Panc1 (cell line): ENCODE measurements around the gene CACNA1C. TPM values are rescaled to one million over a fixed set of nuclear protein-coding genes. Genes with fewer than 3 reads are reported as not detected.

Experiments
- ATAC-seq: fragments of 200-7000 bp; cut with Tn5 transposase; 2 replicates; pipeline ENCODE4 v1.9.1; 2020; ENCODE audit warnings: mild to moderate bottlenecking, moderate library complexity
- BruUV-seq: library from RNA; stranded (reverse); fragments of 400-500 nt; replicated peaks from 2 replicates; lab custom pipeline; 2021; lab: Mats Ljungman, UMichigan
- CTCF ChIA-PET: fragments of 300-600 bp; sonication (Branson Sonifier 250); formaldehyde crosslinking; loops from one replicate; lab custom pipeline; 2022; ENCODE audit warnings: antibody characterized with exemption; lab: Charles Lee
- POLR2A ChIA-PET: fragments of 300-600 bp; sonication (Branson Sonifier 250); formaldehyde crosslinking; loops from one replicate; lab custom pipeline; 2022; ENCODE audit warnings: antibody characterized with exemption; lab: Charles Lee
- DNase-seq: peaks from one replicate; pipeline ENCODE4 v3.0.0-alpha.2; 2010; ENCODE audit warnings: low read depth, low spot score
- H3K27ac ChIP-seq: 2 replicates; pipeline ENCODE4 v1.5.1; 2011; ENCODE audit warnings: mild to moderate bottlenecking, low read length, inconsistent platforms
- H3K27me3 ChIP-seq: fragments of 200-500 bp; sonication (Bioruptor generic); 2 replicates; pipeline ENCODE4 v1.6.0; 2014; ENCODE audit warnings: low read length, inconsistent platforms; ENCODE audit not compliant: control insufficient read depth, insufficient read depth
- H3K36me3 ChIP-seq: fragments of 200-500 bp; sonication (Bioruptor generic); 2 replicates; pipeline ENCODE4 v1.5.1; 2014; ENCODE audit warnings: inconsistent platforms, mild to moderate bottlenecking, low read length, moderate library complexity; ENCODE audit not compliant: control insufficient read depth, insufficient read depth
- H3K4me1 ChIP-seq: 2 replicates; pipeline ENCODE4 v1.5.1; 2011; ENCODE audit warnings: inconsistent platforms, mild to moderate bottlenecking, low read length, moderate library complexity; ENCODE audit not compliant: control insufficient read depth, insufficient read depth
- H3K4me3 ChIP-seq, 2 experiments: 2 replicates each; pipeline ENCODE4 v1.5.1; 2011 to 2012; ENCODE audit warnings: low read depth in 2 of 2, low read length in 2 of 2, mild to moderate bottlenecking in 2 of 2, inconsistent platforms in 1 of 2, moderate library complexity in 1 of 2
- H3K9me3 ChIP-seq: fragments of 200-500 bp; sonication (Bioruptor generic); 2 replicates; pipeline ENCODE4 v1.5.1; 2014; ENCODE audit warnings: low read depth, mild to moderate bottlenecking, inconsistent platforms, low read length, moderate library complexity; ENCODE audit not compliant: control insufficient read depth, insufficient read depth
- POLR2AphosphoS5 ChIP-seq: IDR thresholded peaks from 2 replicates; pipeline ENCODE4 v1.6.1; 2012; ENCODE audit warnings: mild to moderate bottlenecking, low read depth, low read length, moderate library complexity
- SIN3A ChIP-seq: IDR thresholded peaks from 2 replicates; pipeline ENCODE4 v1.6.1; 2012; ENCODE audit warnings: low read depth, mild to moderate bottlenecking, low read length, moderate library complexity, borderline replicate concordance; ENCODE audit not compliant: insufficient read depth
- TCF7L2 ChIP-seq: IDR thresholded peaks from 2 replicates; pipeline ENCODE4 v1.6.1; 2011; ENCODE audit warnings: mild to moderate bottlenecking, low read depth, low read length, inconsistent platforms
- in situ Hi-C: cut with HindIII; loops from 2 replicates; pipeline ENCODE4 v1.10.0; 2016; ENCODE audit warnings: low sequenced_read_pairs, low pct_unique_long_range_greater_than_20kb
- intact Hi-C: fragments of 100-400 bp; cut with micrococcal nuclease; formaldehyde crosslinking; loops from one replicate; pipeline ENCODE4 v1.10.0; 2022; ENCODE audit not compliant: unreplicated experiment
- total RNA-seq: library from RNA; stranded (reverse); gene quantifications from one replicate; pipeline ENCODE4 v1.2.1, GENCODE V29; 2021; ENCODE audit not compliant: unreplicated experiment
- TF ChIP-seq, protein P1 (sequence below): fragments of 450-650 bp; IDR thresholded peaks from 2 replicates; pipeline ENCODE4 v1.5.1; 2017; ENCODE audit warnings: mild to moderate bottlenecking
- TF ChIP-seq, protein P2 (sequence below), 2 experiments: IDR thresholded peaks; 2 replicates each; pipeline ENCODE4 v1.6.1; 2011 to 2012; ENCODE audit warnings: low read depth in 2 of 2, control low read depth in 1 of 2, low read length in 1 of 2, mild to moderate bottlenecking in 1 of 2, moderate library complexity in 1 of 2; ENCODE audit not compliant: insufficient read depth in 1 of 2

Gene CACNA1C
- total RNA-seq, 1 experiment from 2014 or later = 0.03 TPM

DNA sequence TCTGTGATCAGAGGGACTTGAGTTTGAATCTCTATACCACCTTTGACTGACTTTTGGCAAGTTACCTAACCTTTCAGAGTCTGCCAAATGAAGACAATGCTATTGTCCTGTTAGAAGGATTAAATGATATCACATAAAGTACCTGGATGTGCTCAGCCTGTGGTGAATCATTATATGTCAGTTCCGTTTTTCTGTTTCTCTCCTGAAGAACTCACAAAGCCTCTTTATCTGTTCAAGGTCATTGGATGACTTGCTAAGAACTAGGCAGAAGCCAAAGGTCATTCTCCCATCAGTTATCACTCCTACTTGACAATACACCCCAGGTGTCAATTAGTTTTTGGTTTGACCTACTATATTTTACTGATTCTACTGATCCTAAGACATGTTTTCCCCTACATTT, 174.6 kb downstream of the CACNA1C start:
- Histone ChIP-seq H3K4me1 (no peaks in the 10 kb centered on the region), H3K4me3 (no peak overlapping the region), H3K36me3 (no peaks in the 10 kb centered on the region), H3K9me3 (no peaks in the 10 kb centered on the region), H3K27ac (no peak overlapping the region), H3K27me3 (no peaks in the 10 kb centered on the region; the same call in 1 of the 2 replicates)
- intact Hi-C loops = no loop called here
- CTCF ChIA-PET = no interaction called here
- no peak for TF ChIP-seq TCF7L2
- no peak for TF ChIP-seq POLR2AphosphoS5
- no peak for TF ChIP-seq SIN3A
- TF ChIP-seq, protein P1, sequence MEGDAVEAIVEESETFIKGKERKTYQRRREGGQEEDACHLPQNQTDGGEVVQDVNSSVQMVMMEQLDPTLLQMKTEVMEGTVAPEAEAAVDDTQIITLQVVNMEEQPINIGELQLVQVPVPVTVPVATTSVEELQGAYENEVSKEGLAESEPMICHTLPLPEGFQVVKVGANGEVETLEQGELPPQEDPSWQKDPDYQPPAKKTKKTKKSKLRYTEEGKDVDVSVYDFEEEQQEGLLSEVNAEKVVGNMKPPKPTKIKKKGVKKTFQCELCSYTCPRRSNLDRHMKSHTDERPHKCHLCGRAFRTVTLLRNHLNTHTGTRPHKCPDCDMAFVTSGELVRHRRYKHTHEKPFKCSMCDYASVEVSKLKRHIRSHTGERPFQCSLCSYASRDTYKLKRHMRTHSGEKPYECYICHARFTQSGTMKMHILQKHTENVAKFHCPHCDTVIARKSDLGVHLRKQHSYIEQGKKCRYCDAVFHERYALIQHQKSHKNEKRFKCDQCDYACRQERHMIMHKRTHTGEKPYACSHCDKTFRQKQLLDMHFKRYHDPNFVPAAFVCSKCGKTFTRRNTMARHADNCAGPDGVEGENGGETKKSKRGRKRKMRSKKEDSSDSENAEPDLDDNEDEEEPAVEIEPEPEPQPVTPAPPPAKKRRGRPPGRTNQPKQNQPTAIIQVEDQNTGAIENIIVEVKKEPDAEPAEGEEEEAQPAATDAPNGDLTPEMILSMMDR = no peak
- TF ChIP-seq, protein P2, sequence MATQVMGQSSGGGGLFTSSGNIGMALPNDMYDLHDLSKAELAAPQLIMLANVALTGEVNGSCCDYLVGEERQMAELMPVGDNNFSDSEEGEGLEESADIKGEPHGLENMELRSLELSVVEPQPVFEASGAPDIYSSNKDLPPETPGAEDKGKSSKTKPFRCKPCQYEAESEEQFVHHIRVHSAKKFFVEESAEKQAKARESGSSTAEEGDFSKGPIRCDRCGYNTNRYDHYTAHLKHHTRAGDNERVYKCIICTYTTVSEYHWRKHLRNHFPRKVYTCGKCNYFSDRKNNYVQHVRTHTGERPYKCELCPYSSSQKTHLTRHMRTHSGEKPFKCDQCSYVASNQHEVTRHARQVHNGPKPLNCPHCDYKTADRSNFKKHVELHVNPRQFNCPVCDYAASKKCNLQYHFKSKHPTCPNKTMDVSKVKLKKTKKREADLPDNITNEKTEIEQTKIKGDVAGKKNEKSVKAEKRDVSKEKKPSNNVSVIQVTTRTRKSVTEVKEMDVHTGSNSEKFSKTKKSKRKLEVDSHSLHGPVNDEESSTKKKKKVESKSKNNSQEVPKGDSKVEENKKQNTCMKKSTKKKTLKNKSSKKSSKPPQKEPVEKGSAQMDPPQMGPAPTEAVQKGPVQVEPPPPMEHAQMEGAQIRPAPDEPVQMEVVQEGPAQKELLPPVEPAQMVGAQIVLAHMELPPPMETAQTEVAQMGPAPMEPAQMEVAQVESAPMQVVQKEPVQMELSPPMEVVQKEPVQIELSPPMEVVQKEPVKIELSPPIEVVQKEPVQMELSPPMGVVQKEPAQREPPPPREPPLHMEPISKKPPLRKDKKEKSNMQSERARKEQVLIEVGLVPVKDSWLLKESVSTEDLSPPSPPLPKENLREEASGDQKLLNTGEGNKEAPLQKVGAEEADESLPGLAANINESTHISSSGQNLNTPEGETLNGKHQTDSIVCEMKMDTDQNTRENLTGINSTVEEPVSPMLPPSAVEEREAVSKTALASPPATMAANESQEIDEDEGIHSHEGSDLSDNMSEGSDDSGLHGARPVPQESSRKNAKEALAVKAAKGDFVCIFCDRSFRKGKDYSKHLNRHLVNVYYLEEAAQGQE (IDR thresholded peaks at IDR 0.05; ENCODE audit: insufficient read depth in 1 of 2, low read depth in 2 of 2, low read length in 1 of 2) = no peak
- POLR2A ChIA-PET = no interaction called here
- DNase-seq (no peak), ATAC-seq (no peak)
- no TSS peak for BruUV-seq
- in situ Hi-C loops = no loop called here

DNA sequence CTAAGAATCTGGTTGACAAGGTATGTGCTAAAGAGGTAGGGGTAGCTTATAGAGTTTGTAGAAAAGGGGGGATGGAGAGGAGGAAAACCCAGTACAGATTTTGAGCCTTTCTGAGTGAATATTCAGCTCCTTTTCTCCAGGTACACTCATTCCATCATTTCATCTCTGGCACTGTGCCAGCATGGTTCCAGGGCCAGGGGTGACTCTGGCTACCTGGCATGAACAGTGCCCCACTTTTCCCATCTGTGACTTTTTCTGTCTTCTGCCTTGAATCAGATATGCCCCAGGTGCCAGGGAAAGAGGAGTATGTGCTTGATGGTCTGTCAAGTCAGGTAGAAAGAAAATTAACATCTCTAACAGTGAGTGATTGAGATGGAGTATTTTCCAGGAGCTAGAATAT, 175.7 kb downstream of the CACNA1C start:
- Histone ChIP-seq H3K27me3 (no peaks in the 10 kb centered on the region; the same call in 1 of the 2 replicates), H3K27ac (no peak overlapping the region), H3K36me3 (no peaks in the 10 kb centered on the region), H3K9me3 (no peaks in the 10 kb centered on the region), H3K4me1 (no peaks in the 10 kb centered on the region), H3K4me3 (no peak overlapping the region)
- POLR2A ChIA-PET = no interaction called here
- DNase-seq (no peak), ATAC-seq (no peak)
- TF ChIP-seq, protein P1 = no peak
- TF ChIP-seq, protein P2 (IDR thresholded peaks at IDR 0.05; ENCODE audit: insufficient read depth in 1 of 2, low read depth in 2 of 2, low read length in 1 of 2) = no peak
- TF ChIP-seq SIN3A = no peak
- no peak for TF ChIP-seq TCF7L2
- no peak for TF ChIP-seq POLR2AphosphoS5
- CTCF ChIA-PET = no interaction called here
- BruUV-seq = no TSS peak
- intact Hi-C loops (no loop called here), in situ Hi-C loops (no loop called here)
